HG02588 (cell line): ENCODE results near the gene CRNN.

Source experiments
- ATAC-seq: cut with Tn5 transposase; IDR thresholded peaks from one replicate; pipeline ENCODE4 v1.9.1; 2021; ENCODE audit warnings: mild to moderate bottlenecking, moderate library complexity; ENCODE audit not compliant: unreplicated experiment

The CRNN gene

DNA sequence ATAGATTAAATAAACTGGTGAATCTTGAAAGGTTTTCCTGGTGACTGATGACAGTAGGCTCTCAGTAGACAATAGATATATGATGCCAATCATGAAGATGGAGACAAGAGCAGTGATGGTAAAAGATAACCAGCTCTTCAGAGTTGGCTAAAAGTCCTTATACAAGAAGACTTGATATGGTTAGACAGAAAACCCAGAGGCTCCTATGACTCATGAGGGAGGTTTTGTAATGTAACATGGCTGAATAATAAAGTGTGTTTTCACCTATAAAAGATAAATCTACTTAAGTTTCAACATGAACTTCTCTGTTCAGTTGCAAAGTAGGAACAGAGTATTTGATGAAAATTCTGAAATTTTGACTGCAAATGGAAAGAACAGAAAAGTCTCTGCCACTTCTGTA, 12.7 kb upstream of the CRNN start:
- no peak for ATAC-seq

DNA sequence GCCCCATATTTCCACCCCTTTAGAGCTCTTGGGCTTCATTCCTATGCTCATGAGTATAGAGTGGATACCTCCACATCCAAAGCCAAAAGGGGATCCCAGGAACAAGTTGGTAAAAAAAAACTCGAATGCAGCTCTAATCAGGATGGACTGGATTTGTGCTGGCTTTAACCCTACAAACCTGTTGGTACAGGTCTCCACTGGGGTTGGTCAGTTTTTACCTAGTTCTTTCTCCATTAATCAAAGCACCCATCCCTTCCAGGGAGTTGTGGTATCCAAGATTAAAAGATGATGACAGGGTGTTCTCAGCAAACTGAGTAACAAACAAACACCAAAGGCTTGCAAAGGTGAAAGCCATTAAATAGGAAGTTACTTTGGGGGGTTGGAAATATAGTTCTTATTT, 5.9 kb upstream of the CRNN start:
- ATAC-seq = no peak

DNA sequence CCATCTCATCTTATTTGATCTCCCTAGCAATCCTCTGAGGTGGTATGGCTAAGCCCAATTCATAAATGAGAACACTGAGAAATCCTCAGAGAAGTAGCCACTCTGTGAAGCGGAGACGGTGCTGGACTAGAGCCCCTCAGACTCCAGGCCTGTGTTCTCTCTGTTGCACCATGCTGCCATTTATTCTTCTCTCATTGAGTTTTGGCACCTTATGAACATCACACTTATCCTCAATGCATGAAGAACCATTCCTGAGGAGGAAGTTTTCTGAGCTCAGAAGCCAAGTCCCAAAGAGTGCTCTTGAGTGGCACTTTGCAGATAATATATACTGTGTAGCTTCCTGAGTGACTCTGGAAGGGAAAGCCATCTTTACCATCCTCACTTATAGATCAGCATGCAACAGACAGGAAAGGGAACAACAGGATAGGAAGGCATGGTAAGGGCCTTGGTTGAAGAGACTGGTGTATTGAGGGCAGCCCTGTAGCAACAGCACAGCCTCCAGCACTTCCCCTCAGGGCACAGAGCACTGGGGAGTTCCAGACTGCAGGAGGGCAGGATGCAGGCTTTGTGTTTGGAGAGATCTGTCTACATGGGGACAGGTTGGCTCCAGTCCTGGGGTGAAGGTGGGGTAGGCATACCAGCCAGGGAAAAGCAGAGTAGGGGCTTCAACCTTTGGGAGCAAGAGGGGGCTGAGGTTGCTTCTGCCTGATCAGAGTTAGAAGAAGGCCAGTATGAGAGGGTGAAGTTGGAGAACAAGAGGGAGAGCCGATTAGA, 1.6 kb upstream of the CRNN start:
- ATAC-seq = no peak

DNA sequence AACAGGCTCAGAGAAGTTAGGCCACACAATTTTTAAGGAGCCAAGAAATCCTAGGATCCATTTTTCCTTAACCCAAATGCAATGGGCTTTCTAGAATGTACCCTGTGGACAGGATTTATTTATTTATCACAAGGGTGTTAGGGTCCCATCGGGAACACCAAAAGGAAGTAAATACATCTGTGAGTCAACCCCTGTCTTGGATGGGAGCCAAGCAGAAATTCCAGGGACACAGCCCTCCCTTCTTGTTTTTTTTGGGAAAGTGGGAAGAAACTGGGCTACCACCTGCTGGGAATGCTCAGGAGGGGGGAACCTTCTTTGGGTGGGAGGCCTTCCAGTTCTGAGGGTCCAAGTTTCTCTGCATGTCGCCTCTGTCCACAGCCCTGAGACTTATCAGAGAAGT, 1.3 kb downstream of the CRNN start:
- no peak for ATAC-seq

DNA sequence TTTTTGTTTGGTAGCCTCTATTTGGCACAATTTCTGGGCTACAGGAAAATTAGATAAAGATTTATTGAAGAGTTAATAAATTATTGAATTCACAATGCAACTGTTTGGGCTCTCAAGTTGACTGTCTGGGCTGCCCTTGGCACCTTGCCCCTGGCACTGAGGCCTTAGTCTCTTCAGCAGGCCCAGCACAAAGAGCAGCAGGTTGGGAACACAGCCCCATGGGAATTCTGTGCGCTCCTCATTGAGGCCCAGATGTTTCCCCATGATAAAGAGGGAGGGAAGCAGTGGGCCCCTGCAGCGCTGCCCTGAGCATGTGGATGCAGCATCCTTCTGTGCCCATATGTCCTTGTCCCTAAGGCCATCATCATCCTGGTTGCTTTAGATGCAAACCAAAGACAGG, 2.9 kb downstream of the CRNN start:
- ATAC-seq = no peak

DNA sequence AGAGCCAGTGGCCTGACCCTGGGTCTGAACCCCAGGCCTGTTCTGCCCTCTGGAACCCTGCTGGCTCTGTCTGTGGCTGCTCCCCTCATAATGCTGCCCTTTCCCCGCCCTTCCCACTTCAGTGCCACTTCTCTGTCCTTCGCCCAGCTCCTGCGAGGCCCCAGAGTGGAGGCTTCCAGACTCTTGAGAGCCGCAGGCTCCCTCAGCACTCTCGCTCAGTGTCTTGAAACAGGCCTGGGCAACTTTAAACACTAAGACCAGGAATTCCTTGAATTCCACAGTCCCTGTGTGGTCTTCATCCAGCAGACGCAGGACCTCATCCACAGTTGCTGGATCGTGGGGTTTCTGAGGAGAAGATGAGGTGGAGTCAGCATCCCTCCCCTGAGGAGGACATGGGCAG, 3.5 kb downstream of the CRNN start:
- no peak for ATAC-seq

DNA sequence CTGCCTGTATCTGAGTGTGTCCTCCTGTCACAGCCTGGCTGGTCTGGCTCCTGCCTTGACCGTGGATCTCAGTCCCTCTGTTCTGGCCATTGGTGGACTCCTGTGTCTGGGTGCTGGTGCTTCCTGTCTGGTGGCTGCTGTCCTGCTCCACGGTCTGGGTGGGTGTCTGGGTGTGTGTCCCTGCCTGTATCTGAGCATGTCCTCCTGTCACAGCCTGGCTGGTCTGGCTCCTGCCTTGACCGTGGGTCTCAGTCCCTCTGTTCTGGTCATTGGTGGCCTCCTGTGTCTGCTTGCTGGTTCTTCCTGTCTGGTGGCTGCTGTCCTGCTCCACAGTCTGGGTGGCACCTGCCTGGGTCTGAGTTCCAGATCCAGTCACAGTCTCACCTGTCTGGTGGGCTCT, 4.0 kb downstream of the CRNN start:
- no peak for ATAC-seq

DNA sequence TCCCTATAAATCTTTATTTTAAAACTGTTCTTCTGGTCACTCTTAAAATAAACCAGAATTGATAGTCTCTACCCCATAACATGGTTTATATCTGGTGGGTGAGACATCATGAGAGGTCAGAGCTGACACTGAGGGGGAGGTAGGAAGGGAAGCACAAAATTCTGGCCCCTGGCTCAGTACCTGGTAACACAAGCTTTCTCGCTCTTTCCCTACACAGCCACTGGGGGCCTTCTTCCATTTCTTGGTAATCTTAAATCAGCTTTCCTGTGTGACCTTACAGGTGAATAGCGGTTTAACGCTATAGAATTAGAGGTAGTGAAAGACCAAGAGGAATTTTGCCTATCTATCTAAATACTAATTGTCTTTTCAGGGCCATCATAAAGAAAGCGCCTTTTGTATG, 5.4 kb downstream of the CRNN start:
- no peak for ATAC-seq

DNA sequence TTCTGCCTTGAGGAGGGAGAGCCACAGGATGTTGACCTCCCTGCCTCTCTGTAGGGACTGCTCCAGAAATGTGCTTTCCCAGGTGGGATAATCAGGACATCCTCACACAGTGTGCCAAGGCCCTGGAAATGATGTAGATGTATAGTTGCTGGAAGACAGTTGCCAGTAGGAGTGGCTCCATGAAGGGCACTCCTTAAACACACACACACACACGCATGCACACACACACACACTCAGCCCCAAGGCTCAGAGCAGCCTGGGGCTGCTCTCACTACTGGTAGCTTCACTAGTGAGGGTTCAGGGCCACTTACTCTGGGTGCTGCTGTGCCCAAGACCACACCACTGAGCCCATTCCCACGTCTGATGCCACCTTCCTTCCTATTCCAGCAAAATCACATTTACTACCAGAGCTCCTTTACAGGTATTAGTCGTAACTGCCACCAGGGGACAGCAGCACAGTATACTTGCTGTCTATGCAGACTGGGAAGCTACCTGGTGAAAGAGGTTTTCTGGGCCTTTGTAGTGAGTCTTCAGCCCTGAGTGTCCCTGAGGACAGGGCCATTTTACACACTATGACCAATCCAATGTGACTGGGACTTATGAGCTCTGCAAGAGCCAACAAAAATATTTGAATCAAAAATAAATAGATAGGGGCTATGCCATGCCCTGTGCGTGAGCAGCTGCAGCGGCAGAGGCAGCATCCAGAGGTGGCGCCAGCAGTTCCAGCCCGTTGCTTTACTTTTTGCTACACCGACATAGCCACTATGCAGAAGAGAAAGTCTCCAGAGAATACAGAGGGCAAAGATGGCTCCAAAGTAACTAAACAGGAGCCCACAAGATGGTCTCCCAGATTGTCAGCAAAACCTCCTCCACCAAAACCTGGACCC, 15.0 kb downstream of the CRNN start:
- ATAC-seq = no peak

DNA sequence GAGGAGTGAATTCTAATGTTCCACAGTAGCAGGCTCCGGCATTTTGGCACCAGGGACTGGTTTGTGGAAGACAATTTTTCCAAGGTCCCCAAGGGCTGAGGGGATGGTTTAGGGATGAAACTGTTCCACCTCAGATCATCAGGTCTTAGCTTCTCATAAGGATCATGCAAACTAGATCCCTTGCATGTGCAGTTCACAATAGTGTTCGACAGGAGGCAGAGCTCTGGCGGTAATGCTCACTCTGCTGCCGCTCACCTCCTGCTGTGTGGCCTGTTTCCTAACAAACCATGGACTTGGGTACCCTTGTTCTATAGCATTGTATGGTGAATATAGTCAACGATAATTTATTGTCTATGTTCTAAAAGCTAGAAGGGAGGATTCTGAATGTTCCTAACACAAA, 16.6 kb downstream of the CRNN start:
- ATAC-seq = no peak

DNA sequence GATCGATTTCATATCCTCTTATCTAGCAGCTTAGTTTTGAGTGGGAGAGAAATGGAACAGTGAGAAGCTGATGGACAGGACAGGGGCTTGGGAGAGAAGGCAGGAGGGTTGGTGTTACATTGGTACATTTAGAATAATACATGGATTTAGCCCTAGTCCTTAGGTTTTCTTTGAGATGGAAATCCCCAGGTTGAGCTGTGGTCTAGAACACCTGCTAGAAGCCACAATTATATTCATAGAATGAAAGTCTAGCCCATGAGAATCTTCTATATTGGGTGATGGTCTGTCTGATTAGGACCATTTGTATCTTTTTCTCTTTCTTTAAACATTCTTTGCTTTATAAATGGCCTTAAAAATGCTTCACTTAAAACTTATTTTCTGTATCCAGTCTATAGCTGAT, 19.9 kb downstream of the CRNN start:
- ATAC-seq = no peak

DNA sequence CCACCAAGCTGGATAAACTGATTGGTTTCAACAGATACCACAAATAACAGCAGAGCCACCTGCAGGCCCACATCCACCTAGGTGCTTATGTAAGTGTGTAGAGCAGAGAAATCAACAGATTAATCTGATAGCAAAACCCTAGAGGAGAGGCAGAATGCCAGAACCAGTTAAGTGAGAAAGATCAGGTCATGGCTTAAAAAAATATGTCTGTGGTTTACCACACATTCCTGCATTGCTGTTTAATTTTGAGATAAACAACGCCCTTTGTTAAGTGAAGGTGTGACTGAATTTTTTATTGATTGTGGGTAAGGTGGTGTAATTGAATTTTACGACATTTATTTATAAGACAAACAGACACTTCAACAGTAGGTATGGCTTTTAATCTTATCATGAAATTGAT, 21.2 kb downstream of the CRNN start:
- ATAC-seq = no peak

DNA sequence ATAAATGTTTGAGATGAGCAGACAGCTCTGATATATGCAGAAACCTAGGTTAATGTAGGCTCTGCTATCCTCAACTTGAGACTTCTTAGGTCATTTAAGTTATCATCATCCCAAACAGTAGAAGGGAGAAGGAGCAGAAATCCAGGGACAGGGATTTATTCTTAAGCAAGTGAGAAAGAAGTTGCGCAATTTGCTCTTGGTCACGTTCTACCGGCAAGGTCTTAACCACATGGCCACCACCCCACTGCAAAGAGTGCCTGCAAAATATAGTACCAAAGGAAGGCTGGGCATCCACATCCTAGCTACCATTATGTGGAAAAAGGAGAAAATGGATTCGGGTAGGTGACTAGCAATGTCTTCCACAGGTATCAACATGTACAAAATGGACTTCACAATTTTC, 25.2 kb downstream of the CRNN start:
- no peak for ATAC-seq

DNA sequence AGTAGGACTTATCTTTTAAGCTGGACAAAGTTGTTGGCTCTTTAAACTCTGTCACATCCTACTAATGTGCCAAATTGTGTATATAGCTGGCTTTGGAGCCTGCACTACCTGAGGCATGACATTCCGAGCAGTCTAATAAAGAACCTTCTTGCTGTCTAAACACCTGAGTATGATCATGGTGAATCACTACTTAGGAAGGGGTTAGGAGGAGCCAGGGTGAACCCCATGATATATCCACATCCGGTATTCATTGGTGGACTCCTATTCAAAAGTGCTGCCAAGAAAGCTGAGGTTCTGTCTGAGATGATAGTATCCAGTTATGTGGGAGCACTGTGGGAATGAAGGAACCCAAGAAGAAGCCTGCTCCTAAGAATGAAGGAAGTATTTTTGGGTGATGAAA, 27.1 kb downstream of the CRNN start:
- no peak for ATAC-seq

DNA sequence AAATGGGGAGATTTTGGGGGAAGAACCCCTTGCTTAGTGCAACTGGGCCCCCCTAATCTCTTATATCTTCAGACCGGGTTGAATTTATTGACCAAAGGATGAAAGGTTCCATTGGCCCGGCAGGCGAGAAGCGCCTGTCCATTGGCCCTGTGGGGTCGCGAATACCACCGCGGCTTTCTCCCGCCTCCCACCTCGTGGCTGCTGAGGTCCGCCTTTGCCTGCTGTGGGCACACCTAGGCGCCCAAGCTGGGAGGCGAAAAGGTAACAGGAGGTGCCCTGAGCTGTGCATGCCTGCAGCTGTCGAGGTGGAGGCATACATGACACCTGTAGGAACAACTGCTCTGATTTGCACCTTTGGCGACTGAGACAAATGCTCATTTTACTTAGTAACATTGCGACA, 33.1 kb downstream of the CRNN start:
- ATAC-seq = no peak

DNA sequence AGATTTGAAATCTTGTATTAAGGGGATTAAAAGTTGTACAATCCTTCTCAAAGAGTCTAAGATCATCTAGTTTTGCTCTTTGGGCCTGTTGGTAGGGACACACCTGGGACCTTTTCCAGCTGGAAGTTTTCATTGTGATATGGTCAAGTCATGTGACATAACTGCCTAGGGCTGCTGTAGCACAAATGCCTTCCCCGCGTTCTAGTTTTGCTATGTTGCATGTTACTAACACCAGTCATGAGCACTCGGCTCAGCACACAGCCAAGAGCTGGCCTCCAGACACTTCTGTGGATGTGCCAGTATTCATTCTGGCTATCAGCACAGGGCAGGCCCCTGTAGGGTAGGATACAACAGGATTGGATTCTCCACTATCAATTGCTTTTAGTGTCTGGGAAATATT, 39.6 kb downstream of the CRNN start:
- no peak for ATAC-seq

DNA sequence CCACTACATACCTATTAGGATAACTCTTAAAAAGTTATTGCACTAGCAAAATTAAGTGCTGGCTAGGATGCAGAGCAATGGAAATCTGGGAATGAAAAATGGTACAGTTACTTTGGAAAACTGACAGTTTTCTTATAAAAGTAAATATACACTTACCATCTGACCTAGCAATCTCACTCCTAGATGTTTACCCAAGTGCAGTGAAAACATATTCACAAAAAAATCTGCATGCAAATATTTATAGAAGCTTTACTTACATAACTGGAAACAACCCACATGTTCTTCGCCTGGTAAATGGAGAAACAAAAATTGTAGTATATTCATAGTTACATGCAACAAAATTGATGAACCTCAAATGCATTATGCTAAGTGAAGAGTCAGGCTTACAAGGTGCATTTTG, 41.4 kb downstream of the CRNN start:
- ATAC-seq = no peak

DNA sequence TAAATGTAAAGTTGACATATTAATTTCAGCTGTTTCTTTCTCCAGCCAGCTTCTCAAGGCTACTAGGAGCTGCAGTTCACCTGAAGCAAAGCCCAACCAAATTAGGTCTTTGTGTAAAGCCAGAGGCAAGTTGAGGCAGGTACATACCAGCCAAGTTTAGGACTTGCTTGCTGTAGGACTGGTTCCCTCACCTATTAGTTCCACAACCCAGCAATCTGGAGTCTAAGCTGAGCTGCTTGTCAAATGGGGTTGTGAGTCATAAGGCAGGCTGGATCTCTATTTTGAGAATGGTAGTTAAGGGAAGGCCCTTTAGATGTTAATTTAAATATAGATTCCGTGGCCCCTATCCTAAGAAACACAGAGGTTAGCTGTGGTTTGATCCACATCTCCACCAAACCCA, 46.6 kb downstream of the CRNN start:
- no peak for ATAC-seq

DNA sequence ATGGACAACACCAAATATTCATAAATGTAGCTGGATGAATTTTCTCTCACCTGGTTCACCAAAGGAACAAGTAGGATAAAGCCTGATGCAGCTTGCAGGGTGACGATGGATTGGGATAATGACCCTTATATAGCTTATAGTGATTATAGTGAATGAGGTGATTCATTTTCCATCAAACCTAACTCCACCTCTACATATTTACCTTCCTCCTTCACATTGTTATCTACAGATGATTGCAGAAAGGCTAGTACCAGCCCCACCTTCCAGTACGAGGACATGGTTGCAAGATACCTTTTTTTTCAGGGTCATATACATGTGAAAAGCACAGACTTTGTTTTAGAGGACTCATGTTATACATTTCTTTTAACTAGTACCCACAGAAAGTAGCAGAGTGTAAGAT, 54.2 kb downstream of the CRNN start, which contains the start of gene FLG2:
Gene FLG2 (minus strand): TSS at position 101 of the 400 bp plus-strand sequence. CDS start 1,122 bp downstream, outside the sequence.
- no peak for ATAC-seq
